H1 (cell line): Measurements from ENCODE around the gene NEUROD6. TPM values are rescaled to one million over a fixed set of nuclear protein-coding genes. Genes with fewer than 3 reads are reported as not detected.

ENCODE experiments used
- CTCF ChIA-PET: fragments of 300-600 bp; sonication (Branson Sonifier 250); formaldehyde crosslinking; loops from one replicate; lab custom pipeline; 2021; ENCODE audit not compliant: partially characterized antibody; lab: Charles Lee
- POLR2A ChIA-PET: fragments of 300-600 bp; sonication (Branson Sonifier 250); formaldehyde crosslinking; loops from one replicate; lab custom pipeline; 2021; ENCODE audit warnings: inconsistent platforms; ENCODE audit not compliant: partially characterized antibody; lab: Charles Lee
- DNase-seq, 2 experiments: peaks; one replicate each; pipeline versions ENCODE4 v3.0.0 to v3.0.0-alpha.2; 2010 to 2022; ENCODE audit warnings: low spot score in 2 of 2, low read depth in 1 of 2, mixed read lengths in 1 of 2
- FAIRE-seq: peaks from 2 replicates; lab custom pipeline; 2011; peaks lifted over from hg19 to GRCh38; lab: Jason Lieb, UNC
- H2AFZ ChIP-seq: 2 replicates; pipeline ENCODE4 v1.8.1; 2012; ENCODE audit warnings: low read length, inconsistent platforms
- H2AK5ac ChIP-seq: 2 replicates; pipeline ENCODE4 v1.6.1; 2013; ENCODE audit warnings: low read depth, low read length
- H2BK120ac ChIP-seq: replicated peaks from 2 replicates; pipeline ENCODE3; 2013; ENCODE audit warnings: low read depth, low read length, inconsistent platforms
- H2BK12ac ChIP-seq: 2 replicates; pipeline ENCODE4 v1.6.1; 2013; ENCODE audit warnings: low read depth, low read length
- H2BK15ac ChIP-seq: 2 replicates; pipeline ENCODE4 v1.6.1; 2013; ENCODE audit warnings: low read length
- H2BK20ac ChIP-seq: 2 replicates; pipeline ENCODE4 v1.6.1; 2013; ENCODE audit warnings: low read length
- H2BK5ac ChIP-seq: 2 replicates; pipeline ENCODE4 v1.6.1; 2013; ENCODE audit warnings: low read depth, low read length
- H3K14ac ChIP-seq: 2 replicates; pipeline ENCODE4 v1.6.1; 2013; ENCODE audit warnings: inconsistent platforms; ENCODE audit not compliant: insufficient read length
- H3K18ac ChIP-seq: 2 replicates; pipeline ENCODE4 v1.6.1; 2013; ENCODE audit warnings: low read length; ENCODE audit errors: extremely low read depth
- H3K23ac ChIP-seq: 2 replicates; pipeline ENCODE4 v1.6.1; 2013; ENCODE audit warnings: inconsistent platforms; ENCODE audit not compliant: insufficient read length
- H3K23me2 ChIP-seq: 2 replicates; pipeline ENCODE4 v1.6.1; 2013; ENCODE audit warnings: low read depth, low read length
- H3K27ac ChIP-seq: 2 replicates; pipeline ENCODE4 v1.6.1; 2011; ENCODE audit warnings: low read depth, low read length, inconsistent platforms
- H3K27me3 ChIP-seq, 4 experiments: replicated peaks in 1 of 4; 1 replicate in 1 of 4; 2 replicates in 3 of 4; pipeline versions ENCODE4 v1.6.1 to v1.8.1; 2011 to 2013; ENCODE audit warnings: low read length in 3 of 4, mild to moderate bottlenecking in 3 of 4, inconsistent platforms in 2 of 4, mixed read lengths in 2 of 4, moderate library complexity in 1 of 4; ENCODE audit not compliant: control insufficient read depth in 3 of 4, insufficient read depth in 3 of 4; ENCODE audit errors: extremely low read depth in 1 of 4
- H3K36me3 ChIP-seq, 4 experiments: 2 replicates each; pipeline versions ENCODE4 v1.6.1 to v1.8.1; 2011 to 2013; ENCODE audit warnings: mild to moderate bottlenecking in 4 of 4, low read length in 3 of 4, moderate library complexity in 2 of 4, control low read depth in 1 of 4, inconsistent platforms in 1 of 4; ENCODE audit not compliant: insufficient read depth in 4 of 4, control insufficient read depth in 2 of 4
- H3K4ac ChIP-seq: replicated peaks from 2 replicates; pipeline ENCODE3; 2013; ENCODE audit warnings: low read length, low read depth, mixed read lengths, inconsistent platforms; ENCODE audit not compliant: insufficient read length
- H3K4me1 ChIP-seq, 4 experiments: replicated peaks in 1 of 4; 1 replicate in 1 of 4; 2 replicates in 3 of 4; pipeline versions ENCODE4 v1.6.1 to v1.8.1; 2011 to 2013; ENCODE audit warnings: low read length in 3 of 4, inconsistent platforms in 2 of 4, mixed read lengths in 1 of 4; ENCODE audit not compliant: insufficient read depth in 4 of 4, control insufficient read depth in 3 of 4
- H3K4me2 ChIP-seq, 2 experiments: 2 replicates each; pipeline versions ENCODE4 v1.6.1 to v1.8.1; 2011 to 2013; ENCODE audit warnings: low read depth in 2 of 2, low read length in 2 of 2, control low read depth in 1 of 2, inconsistent platforms in 1 of 2, mild to moderate bottlenecking in 1 of 2; ENCODE audit not compliant: insufficient read depth in 1 of 2
- H3K4me3 ChIP-seq, 4 experiments: fragments of 200-600, 300-600 bp in 1 of 4; sonication (generic), shearing (Covaris generic), sonication (Bioruptor Twin) in 1 of 4; 2 replicates each; pipeline versions ENCODE4 v1.5.1 to v1.8.1; 2011 to 2016; ENCODE audit warnings: low read length in 4 of 4, low read depth in 3 of 4, control low read depth in 2 of 4, inconsistent platforms in 2 of 4, mild to moderate bottlenecking in 2 of 4, mixed read lengths in 1 of 4, moderate library complexity in 1 of 4; ENCODE audit not compliant: insufficient read depth in 2 of 4; ENCODE audit errors: extremely low read depth in 1 of 4
- H3K56ac ChIP-seq: replicated peaks from 2 replicates; pipeline ENCODE3; 2013; ENCODE audit warnings: low read depth, mild to moderate bottlenecking, mixed read lengths, low read length, inconsistent platforms; ENCODE audit not compliant: insufficient read length
- H3K79me1 ChIP-seq: 2 replicates; pipeline ENCODE4 v1.6.1; 2013; ENCODE audit warnings: low read depth, low read length, control low read depth
- H3K79me2 ChIP-seq, 2 experiments: 2 replicates each; pipeline versions ENCODE4 v1.6.1 to v1.8.1; 2012 to 2013; ENCODE audit warnings: low read length in 2 of 2, mild to moderate bottlenecking in 2 of 2, inconsistent platforms in 1 of 2; ENCODE audit not compliant: insufficient read depth in 2 of 2, control insufficient read depth in 1 of 2
- H3K9ac ChIP-seq, 4 experiments: replicated peaks in 1 of 4; 1 replicate in 1 of 4; 2 replicates in 3 of 4; pipeline versions ENCODE4 v1.6.1 to v1.8.1; 2011 to 2013; ENCODE audit warnings: low read depth in 3 of 4, low read length in 3 of 4, control low read depth in 2 of 4, mild to moderate bottlenecking in 2 of 4, moderate library complexity in 2 of 4, inconsistent platforms in 1 of 4; ENCODE audit errors: extremely low read depth in 1 of 4
- H3K9me3 ChIP-seq, 2 experiments: 2 replicates each; pipeline versions ENCODE4 v1.6.1 to v1.8.1; 2012 to 2013; ENCODE audit warnings: mild to moderate bottlenecking in 2 of 2, moderate library complexity in 2 of 2, control low read depth in 1 of 2, inconsistent platforms in 1 of 2, low read depth in 1 of 2, low read length in 1 of 2, mixed read lengths in 1 of 2; ENCODE audit not compliant: insufficient read depth in 2 of 2
- H4K20me1 ChIP-seq, 2 experiments: replicated peaks in 1 of 2; 2 replicates each; pipeline versions ENCODE3 to v1.8.1; 2011 to 2013; ENCODE audit warnings: inconsistent platforms in 2 of 2, low read length in 2 of 2, mild to moderate bottlenecking in 1 of 2; ENCODE audit not compliant: insufficient read depth in 2 of 2, control insufficient read depth in 1 of 2
- H4K5ac ChIP-seq: 2 replicates; pipeline ENCODE4 v1.6.1; 2013; ENCODE audit warnings: low read length, low read depth, mixed read lengths, inconsistent platforms; ENCODE audit not compliant: insufficient read length
- H4K8ac ChIP-seq: 2 replicates; pipeline ENCODE4 v1.8.0; 2013; ENCODE audit warnings: mild to moderate bottlenecking, moderate library complexity, low read length, inconsistent platforms; ENCODE audit not compliant: insufficient read depth; ENCODE audit errors: extremely low read depth
- H4K91ac ChIP-seq: replicated peaks from 2 replicates; pipeline ENCODE3; 2013; ENCODE audit warnings: low read length, mixed read lengths, inconsistent platforms; ENCODE audit not compliant: insufficient read length
- HDAC2 ChIP-seq, 2 experiments: fragments of 300-600 bp in 1 of 2; sonication (generic) in 1 of 2; IDR thresholded peaks; 2 replicates each; pipeline ENCODE4 v1.6.1; 2011 to 2012; ENCODE audit warnings: low read depth in 2 of 2, low read length in 2 of 2, mild to moderate bottlenecking in 2 of 2, moderate library complexity in 2 of 2, borderline replicate concordance in 1 of 2, inconsistent platforms in 1 of 2
- NANOG ChIP-seq: IDR thresholded peaks from 2 replicates; pipeline ENCODE4 v1.6.1; 2011; ENCODE audit warnings: low read length, low read depth, mild to moderate bottlenecking, inconsistent platforms; ENCODE audit not compliant: insufficient read depth, poor library complexity, severe bottlenecking
- ZNF274 ChIP-seq: IDR thresholded peaks from 2 replicates; pipeline ENCODE4 v1.7.0; 2012; ENCODE audit warnings: low read length, borderline replicate concordance; ENCODE audit errors: extremely low read depth
- WGBS, 2 experiments: shearing (Covaris generic) in 1 of 2; methylation state at CpG; one replicate each; pipeline versions ENCODE4 v1.1.6 to v1.1.7; 2013 to 2015; ENCODE audit warnings: low lambda C conversion rate in 2 of 2, mixed read lengths in 2 of 2, inconsistent platforms in 1 of 2, low coverage in 1 of 2, missing lambda C conversion rate in 1 of 2; ENCODE audit not compliant: insufficient replicate concordance in 2 of 2, insufficient coverage in 1 of 2, insufficient read length in 1 of 2; ENCODE audit errors: extremely low coverage in 1 of 2, missing lambda C conversion rate in 1 of 2; 5-methylcytosine and 5-hydroxymethylcytosine counted together
- polyA plus RNA-seq, 7 experiments: library from polyadenylated mRNA; depleted of rRNA in 3 of 7; stranded (reverse) in 5 of 7; unstranded in 2 of 7; fragments of >200 nt in 5 of 7; fragments of 200-250 nt in 2 of 7; gene quantifications; 1 replicate in 5 of 7; 2 replicates in 1 of 7; 4 replicates in 1 of 7; pipeline versions ENCODE4 v1.2.1 to v1.2.3, GENCODE V29; 2011 to 2013; ENCODE audit warnings: missing spikeins in 2 of 7, mixed read lengths in 2 of 7
- total RNA-seq: library from RNA; stranded (reverse); fragmentation: NEBNext Ultra II Directional; extraction: Animal tissue kit (Norgen Biotek cat#: 25700); gene quantifications from 2 replicates; pipeline ENCODE4 v1.2.1, GENCODE V29; 2021
- TF ChIP-seq, protein P1 (sequence below): IDR thresholded peaks from 2 replicates; pipeline ENCODE4 v1.6.1; 2012; ENCODE audit warnings: inconsistent platforms

The NEUROD6 gene
- total and polyA plus RNA-seq, 2 of the 8 experiments (the other 6 are each of a cell fraction or from before 2014, with no cell fraction given), result not detected

DNA sequence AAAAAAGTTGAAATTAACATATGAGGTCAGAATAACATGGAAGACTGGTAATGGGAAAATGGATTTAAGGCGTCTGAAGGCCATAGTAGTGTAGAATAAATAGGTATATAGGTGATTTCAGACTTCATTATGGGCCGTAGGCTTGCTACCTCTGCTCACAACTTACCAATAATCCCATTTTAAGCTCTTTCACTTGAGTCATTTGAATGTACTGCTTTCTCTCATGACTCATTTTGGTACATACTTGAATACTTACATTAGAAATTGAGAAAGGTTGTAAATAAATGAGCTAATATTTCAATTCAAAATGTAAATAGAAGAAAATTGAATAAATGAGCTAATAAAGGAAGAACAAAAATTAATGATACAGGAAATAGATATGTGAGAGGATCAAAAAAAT, 42.2 kb upstream of the NEUROD6 start:
- no peaks in the 10 kb centered on the region for H3K4me1 ChIP-seq
- no peak for DNase-seq
- TF ChIP-seq HDAC2 (IDR thresholded peaks at IDR 0.05; ENCODE audit: borderline replicate concordance in 1 of 2, low read depth in 2 of 2, low read length in 2 of 2) (no peak), NANOG (no peak), ZNF274 (no peak)
- TF ChIP-seq, protein P1, sequence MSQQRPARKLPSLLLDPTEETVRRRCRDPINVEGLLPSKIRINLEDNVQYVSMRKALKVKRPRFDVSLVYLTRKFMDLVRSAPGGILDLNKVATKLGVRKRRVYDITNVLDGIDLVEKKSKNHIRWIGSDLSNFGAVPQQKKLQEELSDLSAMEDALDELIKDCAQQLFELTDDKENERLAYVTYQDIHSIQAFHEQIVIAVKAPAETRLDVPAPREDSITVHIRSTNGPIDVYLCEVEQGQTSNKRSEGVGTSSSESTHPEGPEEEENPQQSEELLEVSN, result no peak
- H4K5ac ChIP-seq, result no peak overlapping the region
- H2BK15ac ChIP-seq, result no peak overlapping the region
- no peak overlapping the region for H3K56ac ChIP-seq
- H3K4me2 ChIP-seq, result no peak overlapping the region
- no peak overlapping the region for H2AFZ ChIP-seq
- H3K4ac ChIP-seq, result no peak overlapping the region
- H3K14ac ChIP-seq, result no peak overlapping the region
- 89% methylated on average over 2 of the region's 2 CpGs; no CpG with 5 or more reads in 1 of the 2 experiments for WGBS, 2 experiments
- H3K79me1 ChIP-seq, result no peaks in the 10 kb centered on the region
- H3K9ac ChIP-seq, result no peak overlapping the region
- H3K9me3 ChIP-seq, result 0 out of 4 replicates have a peak, but pooled peaks cover 0 to 4% of the 10 kb centered on the region in 2 experiments
- ChIA-PET POLR2A (no interaction called here), CTCF (interaction anchor here (1.0 to 3.1 kb wide), 2 partner anchors 9 to 95 kb away, joined by 4 to 13 read pairs; no protein-coding TSS in a partner anchor)
- H3K27ac ChIP-seq, result no peak overlapping the region
- no peak overlapping the region for H4K91ac ChIP-seq
- no peak overlapping the region for H2AK5ac ChIP-seq
- H4K8ac ChIP-seq, result no peak overlapping the region
- no peaks in the 10 kb centered on the region for H3K27me3 ChIP-seq
- no peak overlapping the region for H3K23ac ChIP-seq
- no peak overlapping the region for H2BK12ac ChIP-seq
- H4K20me1 ChIP-seq, result no peaks in the 10 kb centered on the region
- H3K36me3 ChIP-seq, result no peaks in the 10 kb centered on the region
- FAIRE-seq, result no peak
- H3K23me2 ChIP-seq, result no peaks in the 10 kb centered on the region
- no peak overlapping the region for H3K18ac ChIP-seq
- no peak overlapping the region for H3K4me3 ChIP-seq
- no peak overlapping the region for H2BK20ac ChIP-seq
- no peak overlapping the region for H2BK5ac ChIP-seq
- no peak overlapping the region for H2BK120ac ChIP-seq
- no peaks in the 10 kb centered on the region for H3K79me2 ChIP-seq
